CD4-positive, alpha-beta T cell treated with Interleukin-17A for 4 hours (primary cell): Measurements from ENCODE around the gene TBX15.
"Not testable (repeated sequence)": the region's sequence is repeated elsewhere in the genome, so short reads cannot be mapped to it uniquely, and the experiment has no call there.

Source experiments
- DNase-seq: peaks from one replicate; pipeline ENCODE4 v3.0.0-alpha.2; 2020; ENCODE audit warnings: mixed read lengths

Gene TBX15

DNA sequence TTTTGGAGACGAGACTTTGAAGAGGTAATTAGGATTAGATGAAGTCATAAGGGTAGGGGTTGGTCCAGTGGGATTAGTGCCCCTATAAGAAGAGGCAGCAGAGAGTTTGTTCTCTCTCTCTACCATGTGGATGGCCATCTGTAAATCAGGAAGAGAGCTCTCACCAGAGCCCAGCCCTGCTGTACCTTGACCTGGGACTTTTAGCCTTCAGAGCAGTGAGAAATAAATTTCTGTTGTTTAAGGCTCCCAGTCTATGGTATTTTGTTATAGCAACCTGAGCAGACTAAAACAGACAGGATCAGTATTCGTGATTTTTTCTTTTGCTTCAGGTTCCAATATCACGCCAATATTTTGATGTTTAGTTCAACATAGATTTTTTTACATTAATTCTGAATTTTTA lies 30.0 kb downstream of the TBX15 start:
- no peak for DNase-seq

GRCh38 chr1:118957579-118957978 lies 30.6 kb downstream of the TBX15 start:
- not testable (repeated sequence) for DNase-seq

DNA sequence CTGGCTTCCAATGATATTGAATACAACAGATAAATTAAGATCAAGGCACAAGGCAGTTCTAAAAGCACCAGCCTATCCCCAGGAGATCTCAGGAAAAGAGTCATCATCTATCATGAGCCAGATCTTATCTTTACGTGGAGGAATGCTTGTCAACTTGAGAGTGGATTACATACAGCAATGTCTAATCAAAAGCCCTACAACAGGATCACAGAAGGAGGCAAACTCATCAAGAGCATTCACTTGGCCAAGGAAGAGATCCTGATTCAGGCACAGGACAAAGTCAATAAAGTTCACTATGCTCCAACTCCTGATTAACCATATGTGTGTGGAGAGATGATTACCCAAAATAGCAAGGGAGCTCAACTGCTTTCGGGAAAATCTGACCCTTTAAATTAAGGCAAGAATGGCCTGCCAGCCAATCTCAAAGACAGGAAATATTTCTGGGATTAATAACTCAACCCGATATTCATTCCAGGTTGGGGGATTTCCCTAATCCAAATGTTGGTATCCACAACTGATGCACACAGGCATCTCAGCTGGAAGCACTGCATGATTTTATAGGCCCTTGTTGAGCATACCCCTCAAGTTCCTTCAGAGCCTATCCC lies 33.7 kb downstream of the TBX15 start:
- no peak for DNase-seq

DNA sequence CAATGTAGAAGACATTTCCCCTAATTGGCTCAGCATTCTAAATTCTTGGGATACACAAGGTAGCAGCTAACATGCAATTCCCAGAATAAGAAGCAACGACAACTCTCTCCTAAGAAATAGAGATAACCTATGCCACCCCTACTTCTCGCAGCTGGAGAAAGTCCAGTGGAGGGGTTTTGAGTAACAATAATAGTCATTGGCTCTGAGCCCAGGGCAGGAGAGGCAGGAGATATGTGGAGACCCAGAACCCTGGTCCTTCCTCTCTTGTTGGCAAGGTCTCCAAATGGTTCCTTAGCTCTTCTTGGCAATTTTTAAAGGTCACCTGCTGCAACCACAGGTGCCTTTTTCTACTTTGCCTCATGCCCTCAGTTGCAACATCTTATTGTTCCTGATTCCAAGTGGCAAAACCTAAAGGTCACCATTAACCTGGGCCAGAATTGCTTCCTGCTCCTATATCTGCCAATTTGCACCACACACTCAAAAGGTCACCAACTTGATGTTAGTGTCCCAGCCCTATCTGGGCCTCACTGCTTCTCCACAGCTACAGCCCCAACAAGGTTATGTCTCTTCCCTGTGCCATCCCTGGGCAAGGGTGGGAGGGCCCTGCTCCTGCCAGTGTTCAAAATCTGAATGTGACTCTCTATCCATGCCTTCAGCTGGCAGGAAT lies 36.7 kb downstream of the TBX15 start:
- DNase-seq: no peak

GRCh38 chr1:118949315-118949714 lies 38.8 kb downstream of the TBX15 start:
- DNase-seq: no peak

GRCh38 chr1:118948846-118949245 lies 39.3 kb downstream of the TBX15 start:
- DNase-seq: no peak

DNA sequence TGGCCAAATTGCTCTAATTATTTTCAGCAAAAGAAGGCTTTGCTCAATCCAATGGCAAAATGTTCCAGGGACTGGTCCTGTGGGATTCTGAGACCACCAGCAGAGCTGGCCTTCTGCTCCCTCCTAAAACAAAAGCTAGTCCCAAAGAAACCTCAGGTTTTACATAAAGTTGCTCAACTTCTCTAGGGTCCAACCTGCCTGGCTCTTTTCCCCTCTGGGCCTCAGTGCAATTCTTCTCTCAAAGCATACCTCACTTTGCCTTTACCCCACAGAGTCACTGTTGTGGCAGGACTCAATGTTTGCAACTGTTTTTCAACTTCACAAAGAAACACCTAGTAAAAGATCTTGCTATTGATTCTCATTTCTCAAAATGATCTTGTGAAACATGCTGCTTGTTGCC lies 39.8 kb downstream of the TBX15 start:
- DNase-seq: no peak

DNA sequence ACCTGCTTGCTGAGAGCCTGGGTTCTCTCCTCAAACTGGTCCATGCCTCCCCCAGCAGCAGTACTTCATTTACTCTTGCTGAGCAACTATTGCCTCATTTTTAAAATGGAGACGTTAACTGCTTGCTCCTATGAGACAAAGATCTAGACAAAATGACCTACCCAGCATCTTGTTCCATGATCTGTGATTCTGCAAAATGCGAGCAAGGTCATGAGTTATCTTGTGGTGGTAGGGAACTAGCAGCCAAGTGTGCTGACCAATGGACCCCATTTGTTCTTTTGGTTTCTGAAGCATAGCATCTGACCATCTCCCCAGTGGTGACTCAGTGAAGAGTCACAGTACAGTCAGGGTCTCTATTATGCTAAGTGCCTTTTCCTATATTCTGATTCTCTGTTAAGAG lies 40.4 kb downstream of the TBX15 start:
- no peak for DNase-seq

- no peak for DNase-seq
Measured at GRCh38 chr1:118947003-118947765, 41.0 kb downstream of the TBX15 start.

GRCh38 chr1:118945489-118945888 lies 42.7 kb downstream of the TBX15 start:
- no peak for DNase-seq

DNA sequence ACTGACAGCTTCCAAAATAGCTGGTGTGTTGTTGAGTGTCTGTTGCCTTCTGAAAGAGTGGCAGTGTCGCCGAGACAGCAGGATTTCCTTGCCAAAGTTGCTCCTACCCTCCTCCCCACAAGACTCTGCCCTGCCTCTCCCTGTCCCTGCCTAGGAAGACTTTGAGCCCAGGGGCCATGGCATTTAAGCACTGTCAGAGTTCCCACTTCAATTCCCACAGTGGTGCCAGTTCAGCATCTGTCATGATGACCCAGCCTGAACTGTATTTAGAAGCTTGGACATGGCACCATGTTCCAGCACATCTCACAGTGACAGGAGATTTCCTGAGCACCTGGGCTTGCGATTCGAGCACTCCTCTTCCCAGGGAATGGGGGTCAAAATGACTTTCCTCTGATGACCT lies 43.6 kb downstream of the TBX15 start:
- DNase-seq: no peak

GRCh38 chr1:118944133-118944532 lies 44.0 kb downstream of the TBX15 start:
- no peak for DNase-seq

GRCh38 chr1:118940957-118941356 lies 47.2 kb downstream of the TBX15 start:
- no peak for DNase-seq

- DNase-seq: no peak
Measured at GRCh38 chr1:118937413-118938072, 50.6 kb downstream of the TBX15 start.

DNA sequence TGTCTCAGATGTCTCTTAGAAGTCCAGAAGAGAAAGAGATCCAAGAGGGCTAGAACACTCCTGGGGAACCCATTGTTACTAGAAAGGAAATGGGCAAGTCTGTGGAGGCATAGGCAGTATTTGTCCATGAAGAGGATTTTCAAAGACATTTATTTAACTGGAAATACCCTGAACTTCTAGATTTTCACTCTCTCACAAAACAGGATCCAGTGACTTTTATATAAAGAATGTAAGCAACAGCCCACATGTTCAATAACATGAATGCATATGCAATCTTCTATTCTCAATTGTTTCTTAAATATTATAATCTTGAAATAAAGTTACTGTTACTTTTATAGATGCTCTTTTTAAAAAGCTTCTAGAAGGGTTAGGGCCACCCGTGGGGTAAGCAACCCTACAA lies 53.4 kb downstream of the TBX15 start:
- no peak for DNase-seq

DNA sequence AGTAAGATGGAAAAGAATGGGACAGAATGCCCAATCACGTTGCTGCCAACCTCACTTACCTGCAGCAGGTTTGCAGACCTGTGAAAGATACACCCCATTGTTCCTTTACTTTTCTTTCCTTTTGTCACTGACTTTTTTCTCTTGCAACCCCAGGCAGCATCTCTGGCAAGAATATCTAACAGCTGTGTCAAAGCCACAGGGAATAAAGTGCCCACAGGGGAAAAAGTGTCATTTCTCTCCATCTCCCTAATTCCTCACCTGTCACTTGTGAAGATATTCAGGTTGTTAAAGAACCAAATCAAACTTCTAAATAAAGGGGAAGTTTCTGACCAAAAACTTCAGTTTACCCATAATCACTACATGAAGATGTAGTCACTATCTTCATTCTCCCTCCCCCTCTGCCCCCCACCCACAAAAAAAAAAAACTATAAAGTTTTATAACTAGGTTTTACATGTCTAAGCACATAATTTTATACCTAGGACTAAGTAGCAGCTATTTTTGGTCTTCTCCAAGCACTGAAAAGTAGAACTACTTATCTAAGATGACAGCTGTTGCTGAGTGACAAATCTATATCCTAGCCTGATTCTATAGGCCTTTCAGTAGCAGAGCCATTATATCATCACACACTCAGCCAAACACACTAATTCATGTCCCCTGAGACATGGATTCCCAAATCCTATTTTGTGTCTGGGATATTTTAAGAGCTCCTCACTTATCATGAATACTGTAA lies 54.9 kb downstream of the TBX15 start:
- DNase-seq: no peak

DNA sequence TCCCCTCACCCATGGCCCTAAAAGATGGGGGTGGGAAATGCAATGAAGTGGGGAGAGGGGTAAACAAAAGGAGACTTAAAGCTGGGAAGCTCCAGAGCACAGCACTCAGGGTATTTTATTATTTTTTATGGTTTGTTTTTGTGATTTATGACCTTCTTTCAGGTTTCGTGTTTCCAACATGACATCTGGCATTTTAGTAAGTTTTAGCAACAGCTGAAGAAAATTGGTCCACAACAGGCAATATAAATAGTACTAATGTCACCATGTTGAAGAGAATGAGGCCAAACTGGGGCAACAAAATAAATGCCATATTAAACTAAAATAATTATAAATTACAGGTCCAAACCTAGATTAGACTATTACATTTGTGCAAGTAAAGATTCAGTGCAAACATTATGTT lies 56.3 kb downstream of the TBX15 start:
- no peak for DNase-seq

GRCh38 chr1:118928739-118929554 lies 59.2 kb downstream of the TBX15 start:
- no peak for DNase-seq

GRCh38 chr1:118927427-118928187 lies 60.5 kb downstream of the TBX15 start:
- DNase-seq: no peak

DNA sequence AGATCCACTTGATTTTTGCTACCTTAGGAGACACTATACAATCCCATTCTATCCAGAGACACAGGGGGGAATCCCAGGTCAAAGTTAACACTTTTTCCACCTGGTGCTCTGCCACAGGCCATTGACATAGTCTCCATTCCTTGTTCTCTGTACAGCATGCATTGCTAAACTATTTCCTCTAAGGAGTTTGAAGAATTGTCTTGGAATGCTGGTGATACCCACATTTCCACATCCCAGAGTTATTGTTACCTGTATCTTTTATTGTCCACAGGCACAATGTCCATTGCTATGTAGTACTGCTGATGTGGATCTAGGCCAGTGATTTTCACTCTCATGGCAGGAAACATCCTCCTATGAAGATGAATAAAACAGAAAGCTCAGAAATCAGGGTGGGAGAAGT lies 61.9 kb downstream of the TBX15 start:
- no peak for DNase-seq

GRCh38 chr1:118925651-118926050 lies 62.5 kb downstream of the TBX15 start:
- DNase-seq: no peak
